ENCODE measurements around the gene MGST2.

DNA sequence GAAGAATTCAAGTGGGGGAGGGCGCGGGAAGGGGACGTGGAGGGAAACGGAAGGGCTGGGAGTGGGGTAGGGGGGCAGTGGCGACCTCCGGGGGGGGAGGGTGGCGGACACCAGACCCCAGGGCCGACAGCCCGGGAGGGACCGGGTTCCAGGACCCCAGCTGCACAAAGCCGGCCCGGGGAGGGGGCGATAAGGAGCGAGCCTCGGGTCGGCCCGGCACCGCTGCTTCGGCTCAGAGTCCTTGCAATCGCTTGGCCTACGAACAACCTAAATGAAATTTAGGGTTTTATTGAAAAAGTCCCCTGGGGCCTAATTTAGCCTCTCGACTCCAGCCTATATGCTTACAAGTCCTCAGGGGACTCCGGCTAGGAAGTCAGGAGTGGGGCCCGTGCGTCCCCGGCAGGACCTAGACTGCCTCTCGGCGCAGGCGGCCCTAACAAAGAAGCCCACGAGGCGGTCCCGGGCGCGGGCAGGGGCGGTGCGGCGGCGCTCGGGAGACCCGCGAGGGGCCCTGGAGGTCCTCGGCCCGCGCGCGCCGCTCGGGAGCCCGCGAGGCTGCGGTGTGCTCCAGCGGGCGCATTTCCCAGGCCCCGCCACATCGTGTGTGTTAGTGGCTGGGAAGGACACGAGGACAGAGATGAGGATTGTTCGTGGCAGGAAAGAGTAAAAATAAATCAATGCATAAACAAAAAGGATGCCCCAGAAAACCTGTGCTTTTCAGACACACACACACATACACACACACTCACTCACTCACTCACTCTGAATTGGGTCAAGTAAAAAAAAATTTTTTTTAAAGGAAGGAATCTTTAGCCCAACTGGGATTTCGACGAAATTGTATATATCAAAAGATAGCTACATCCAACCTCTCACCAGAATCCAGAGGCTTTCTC is 70.0 kb downstream of the MGST2 start:
- TF ChIP-seq, protein P1, sequence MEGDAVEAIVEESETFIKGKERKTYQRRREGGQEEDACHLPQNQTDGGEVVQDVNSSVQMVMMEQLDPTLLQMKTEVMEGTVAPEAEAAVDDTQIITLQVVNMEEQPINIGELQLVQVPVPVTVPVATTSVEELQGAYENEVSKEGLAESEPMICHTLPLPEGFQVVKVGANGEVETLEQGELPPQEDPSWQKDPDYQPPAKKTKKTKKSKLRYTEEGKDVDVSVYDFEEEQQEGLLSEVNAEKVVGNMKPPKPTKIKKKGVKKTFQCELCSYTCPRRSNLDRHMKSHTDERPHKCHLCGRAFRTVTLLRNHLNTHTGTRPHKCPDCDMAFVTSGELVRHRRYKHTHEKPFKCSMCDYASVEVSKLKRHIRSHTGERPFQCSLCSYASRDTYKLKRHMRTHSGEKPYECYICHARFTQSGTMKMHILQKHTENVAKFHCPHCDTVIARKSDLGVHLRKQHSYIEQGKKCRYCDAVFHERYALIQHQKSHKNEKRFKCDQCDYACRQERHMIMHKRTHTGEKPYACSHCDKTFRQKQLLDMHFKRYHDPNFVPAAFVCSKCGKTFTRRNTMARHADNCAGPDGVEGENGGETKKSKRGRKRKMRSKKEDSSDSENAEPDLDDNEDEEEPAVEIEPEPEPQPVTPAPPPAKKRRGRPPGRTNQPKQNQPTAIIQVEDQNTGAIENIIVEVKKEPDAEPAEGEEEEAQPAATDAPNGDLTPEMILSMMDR (IDR thresholded peaks at IDR 0.05): no peak
- no peak for TF ChIP-seq POLR2A (IDR thresholded peaks at IDR 0.05)

Measured in testis (tissue), 2 donors.